Non-pigmented ciliary epithelial cell (primary cell): ENCODE results near the gene PSD4.

ENCODE experiments used
- DNase-seq: peaks from one replicate; pipeline ENCODE4 v3.0.0-alpha.2; 2010; ENCODE audit warnings: low read depth

Gene PSD4

DNA sequence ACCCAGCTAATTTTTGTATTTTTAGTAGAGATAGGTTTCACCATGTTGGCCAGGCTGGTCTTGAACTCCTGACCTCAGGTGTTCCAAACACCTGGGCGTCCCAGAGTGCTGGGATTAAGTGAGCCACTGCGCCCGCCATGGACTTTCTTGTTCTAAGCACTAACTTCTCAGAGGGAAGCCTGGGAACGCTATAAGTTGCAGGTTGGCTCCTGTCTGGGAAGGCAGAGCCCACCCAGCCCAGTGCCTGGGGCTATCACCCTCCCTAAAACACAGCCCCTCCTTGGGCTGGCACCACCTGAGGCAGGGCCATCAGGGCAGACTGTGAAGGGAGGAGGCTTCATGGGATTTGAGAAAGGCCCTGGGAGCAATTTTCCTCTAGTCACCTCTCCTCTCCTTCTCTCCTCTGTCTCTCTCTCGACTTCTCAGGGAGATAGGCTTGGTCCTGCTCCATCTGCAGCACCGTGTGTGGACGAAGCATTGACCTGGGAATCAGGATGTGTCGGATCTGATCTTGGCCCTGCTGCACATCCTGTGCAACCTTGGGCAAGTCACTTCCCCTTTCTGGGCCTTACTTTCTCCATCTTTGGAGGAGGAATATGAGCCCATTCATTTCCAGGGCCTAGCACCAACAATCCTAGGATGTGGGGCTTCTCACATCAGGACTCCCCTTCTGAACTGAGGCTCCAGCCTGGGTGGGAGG lies 10.9 kb downstream of the PSD4 start:
- DNase-seq: no peak

DNA sequence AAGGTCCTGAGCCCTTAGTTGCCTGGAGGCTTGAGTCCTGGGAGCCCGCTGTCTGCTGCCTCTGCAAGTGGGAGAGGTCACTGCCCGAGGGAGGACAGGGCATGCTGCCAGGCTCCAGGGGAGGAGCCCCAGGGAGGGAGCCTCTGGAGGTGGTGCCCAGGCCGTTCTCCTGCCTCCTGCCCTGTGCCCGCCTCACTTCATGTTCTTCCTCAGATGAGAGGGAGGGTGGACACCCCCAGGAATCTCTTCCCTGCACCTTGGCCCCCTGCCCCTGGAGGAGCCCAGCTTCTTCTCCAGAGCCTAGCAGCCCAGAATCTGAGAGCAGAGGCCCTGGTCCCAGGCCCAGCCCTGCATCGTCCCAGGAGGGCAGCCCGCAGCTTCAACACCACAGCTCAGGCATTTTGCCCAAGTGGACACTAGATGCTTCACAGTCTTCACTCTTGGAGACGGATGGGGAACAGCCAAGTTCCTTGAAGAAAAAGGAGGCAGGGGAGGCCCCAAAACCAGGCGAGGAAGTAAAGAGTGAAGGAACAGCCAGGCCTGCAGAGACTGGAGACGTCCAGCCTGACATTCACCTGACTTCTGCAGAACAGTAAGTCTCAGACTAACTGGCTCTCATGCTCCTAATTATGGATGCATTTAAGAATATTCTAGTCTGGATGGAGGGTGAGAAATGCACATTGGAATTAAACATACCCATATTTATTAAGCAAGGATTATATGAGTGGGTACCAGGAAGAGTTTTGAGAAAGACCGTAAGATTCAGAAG lies 12.1 kb downstream of the PSD4 start:
- no peak for DNase-seq

DNA sequence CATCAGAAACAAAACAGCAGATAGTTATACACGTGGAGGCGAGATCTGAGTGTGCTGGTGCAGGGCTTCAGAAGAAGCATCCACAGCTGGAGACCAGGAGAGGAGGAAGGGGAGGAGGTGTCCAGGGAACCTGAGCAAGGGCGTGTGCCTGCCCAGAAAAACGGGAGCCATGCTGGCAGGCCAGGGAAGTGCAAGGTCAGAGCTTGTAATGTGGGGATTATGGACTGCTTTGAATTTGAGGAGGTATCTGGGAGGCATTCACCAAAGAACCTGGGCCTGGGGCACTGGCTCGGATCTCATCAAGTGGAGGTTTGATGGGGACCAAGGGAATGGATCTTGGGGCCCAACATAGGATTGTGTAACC lies 12.6 kb downstream of the PSD4 start:
- no peak for DNase-seq

DNA sequence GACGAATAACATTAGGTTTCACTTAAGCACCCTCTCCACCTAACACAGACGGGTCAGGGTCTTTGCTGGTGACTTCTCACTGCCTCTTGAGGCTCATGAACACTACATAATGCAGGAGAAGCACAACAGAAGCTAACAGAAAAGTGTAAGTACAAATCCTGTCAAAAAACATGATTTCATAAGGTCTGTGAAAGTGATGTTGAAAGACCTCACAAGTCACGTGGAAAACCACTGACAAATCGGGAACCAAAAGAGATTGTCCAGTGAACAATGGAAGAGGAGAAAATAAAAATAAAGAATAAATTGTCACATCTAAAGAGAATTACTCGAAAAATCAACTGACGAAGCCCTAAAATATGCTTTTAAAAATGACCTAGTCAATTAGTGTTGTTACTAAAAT lies 14.0 kb downstream of the PSD4 start:
- DNase-seq: no peak

DNA sequence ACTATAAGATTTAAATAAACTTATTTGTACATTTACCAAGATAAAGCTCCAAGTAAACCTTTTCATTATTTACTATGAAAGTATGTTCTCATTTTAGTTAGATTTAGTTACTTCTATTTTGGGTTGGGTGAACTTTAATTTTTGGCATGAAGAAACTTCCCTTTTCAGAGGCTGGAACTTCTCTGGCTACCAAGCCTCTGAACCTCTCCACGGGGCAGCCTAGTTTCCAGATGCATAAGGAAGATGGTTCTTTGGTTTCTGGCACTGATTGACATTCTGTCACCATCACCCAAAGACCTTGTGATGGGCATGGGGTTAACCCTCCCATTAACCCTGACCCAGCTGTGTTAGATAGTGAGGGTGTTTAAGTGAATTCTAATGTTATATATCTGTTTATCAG lies 17.1 kb downstream of the PSD4 start:
- DNase-seq: no peak

DNA sequence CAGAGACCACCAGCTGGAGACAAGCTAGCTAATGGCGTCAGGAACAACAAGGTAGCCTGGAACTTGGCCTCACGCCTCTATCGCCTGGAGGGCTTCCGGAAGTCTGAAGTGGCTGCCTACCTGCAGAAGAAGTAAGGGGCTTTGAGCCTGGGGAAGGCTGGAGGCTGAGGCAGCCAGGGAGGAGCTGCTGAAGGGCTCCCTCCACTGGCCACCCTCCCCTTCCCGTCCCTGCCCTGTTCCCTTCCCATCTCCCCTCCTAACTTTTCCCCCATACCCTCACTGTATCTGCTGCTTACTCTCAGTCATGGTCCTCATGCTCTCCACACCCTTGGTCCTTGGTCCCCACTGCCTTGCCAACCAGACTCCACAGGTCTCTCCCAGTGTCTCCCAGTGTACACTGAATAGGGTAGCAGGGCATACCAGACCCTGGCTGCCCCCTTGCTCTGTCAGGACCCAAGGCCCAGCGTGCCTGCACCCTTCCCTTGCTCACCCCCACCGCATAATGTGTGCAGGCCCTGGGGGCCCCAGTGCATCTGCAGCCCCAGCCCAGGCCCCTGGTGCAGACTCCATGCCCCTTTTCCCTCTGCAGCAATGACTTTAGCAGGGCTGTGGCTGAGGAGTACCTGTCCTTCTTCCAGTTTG lies 18.8 kb downstream of the PSD4 start:
- no peak for DNase-seq

DNA sequence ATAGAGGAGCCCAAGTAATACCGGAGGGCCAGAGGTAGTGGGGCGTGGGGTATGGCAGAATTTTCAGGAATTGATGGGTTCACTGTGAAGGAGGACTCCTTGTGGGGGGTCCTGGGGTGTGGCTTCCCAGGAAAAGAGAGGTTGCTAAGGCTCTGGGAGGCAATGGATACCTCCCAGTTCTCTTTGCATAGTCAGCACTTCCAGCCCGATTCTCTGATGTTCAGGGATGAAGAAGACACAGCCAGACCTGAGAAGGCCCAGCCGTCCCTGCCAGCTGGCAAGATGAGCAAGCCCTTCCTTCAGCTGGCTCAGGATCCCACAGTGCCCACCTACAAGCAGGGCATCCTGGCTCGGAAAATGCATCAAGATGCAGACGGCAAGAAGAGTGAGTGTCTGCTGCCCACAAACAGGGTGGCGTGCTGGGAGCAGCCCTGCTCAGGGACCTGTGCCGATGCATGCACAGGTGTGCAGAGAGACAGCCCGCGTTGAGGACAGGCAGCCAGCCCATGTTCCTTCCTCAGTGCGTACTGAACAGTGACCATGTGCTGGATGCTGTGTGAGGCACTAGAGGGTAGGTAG lies 22.2 kb downstream of the PSD4 start:
- DNase-seq: no peak

DNA sequence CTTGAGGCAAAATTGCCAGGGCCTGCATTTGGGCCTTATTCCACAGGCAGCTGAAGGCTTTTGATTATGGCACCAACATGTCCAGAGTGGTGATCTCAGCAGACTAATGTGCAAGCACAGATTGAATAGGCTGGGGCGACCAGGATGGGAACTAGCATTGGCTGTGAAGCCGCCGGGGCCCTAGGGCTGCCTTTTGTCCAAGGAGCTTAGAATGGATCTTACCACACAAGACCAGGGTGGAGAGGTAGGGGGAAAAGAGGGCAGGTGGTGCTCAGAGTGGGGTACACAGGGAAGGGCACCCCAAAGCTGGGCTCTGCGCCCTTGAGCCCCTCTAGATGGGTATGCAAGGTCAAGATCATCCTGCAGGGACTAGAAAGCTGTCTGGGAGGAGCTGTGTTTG lies 23.1 kb downstream of the PSD4 start:
- DNase-seq: no peak

DNA sequence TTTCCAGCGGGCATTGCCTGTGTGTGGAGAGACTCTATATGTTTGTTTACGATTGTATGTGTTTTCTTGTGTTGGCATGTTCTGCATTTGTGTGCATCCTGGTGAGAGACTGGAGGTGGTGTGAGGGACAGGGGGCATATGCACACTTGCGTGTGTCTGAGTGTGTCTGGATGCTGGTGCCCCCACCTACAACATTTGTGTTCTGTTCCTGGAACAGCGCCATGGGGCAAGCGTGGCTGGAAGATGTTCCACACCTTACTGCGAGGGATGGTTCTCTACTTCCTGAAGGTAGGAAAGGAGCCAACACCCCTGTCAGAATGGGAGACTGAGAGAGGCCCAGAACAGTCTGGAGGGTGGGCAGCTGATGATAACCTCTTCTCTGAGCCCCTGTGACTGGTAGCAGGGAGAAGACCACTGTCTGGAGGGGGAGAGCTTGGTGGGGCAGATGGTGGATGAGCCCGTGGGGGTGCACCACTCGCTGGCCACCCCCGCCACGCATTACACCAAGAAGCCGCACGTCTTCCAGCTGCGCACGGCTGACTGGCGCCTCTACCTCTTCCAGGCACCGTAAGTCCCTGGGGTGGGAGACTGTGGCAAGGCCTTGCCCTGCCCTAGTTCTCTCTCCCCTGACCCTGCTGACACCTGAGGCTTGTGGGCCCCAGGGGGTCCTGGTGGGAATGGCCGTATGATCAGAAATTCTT lies 23.7 kb downstream of the PSD4 start:
- no peak for DNase-seq

DNA sequence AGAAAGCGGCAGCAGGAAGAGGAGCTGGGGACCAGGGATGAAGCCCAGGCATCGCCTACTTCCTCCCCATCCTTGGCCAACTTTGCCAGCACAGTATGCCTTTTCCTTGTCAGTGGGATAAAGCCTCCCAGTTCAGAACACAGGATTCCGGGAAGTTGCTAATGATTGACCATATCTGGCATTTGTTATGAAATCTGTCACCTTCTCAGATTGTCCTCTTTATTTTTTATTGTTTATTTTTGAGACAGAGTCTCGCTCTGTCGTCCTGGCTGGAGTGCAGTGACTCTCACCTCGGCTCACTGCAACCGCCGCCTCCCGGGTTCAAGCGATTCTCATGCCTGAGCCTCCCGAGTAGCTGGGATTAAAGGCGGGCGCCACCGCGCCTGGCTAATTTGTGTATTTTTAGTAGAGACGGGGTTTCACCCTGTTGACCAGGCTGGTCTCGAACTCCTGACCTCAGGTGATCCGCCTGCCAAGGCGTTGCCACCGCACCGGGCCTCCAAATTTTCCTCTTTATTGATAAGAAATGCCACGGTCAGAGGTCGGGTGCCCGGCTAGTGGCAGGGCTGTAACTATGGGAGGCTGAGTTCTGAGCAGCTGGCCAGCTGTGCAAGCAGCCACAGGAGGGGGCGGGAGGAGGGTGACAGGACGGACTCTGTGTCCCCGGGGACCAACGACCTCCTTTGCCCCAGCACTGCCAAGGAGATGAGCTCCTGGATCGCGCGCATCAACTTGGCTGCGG lies 24.4 kb downstream of the PSD4 start:
- DNase-seq: no peak

DNA sequence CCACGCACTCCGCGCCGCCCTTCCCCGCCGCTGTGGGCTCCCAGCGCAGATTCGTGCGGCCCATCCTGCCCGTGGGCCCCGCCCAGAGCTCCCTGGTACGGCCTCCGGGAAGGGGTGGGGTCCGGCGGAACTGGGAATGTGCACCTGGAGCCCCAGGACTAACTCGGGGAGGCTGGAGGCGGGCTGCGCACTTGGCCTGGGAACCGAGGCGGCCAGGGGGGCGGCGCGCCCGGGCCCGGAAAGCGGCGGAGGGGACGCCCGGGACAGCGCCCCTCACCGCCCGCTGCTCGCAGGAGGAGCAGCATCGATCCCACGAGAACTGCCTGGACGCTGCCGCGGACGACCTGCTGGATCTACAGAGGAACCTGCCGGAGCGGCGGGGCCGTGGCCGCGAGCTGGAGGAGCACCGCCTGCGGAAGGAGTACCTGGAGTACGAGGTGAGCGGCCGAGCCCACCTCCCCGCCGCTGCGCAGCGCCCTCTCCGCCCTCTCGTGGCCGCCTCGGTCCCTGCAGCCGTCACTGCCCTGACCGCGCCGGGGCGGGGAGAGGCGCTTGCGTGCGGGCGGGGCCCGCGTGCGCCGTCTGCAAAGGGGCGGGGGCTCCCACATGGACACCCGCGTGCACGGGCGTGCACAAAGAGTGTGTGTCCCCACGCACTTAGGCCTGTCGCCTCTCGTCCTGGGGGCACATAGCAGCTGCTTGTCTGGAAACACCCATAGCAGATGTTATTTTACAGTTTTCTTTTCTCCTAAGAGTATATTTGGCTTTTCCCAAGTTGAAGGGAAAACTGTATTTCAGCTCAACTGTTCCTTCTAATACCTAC lies 25.2 kb downstream of the PSD4 start:
- DNase-seq: no peak

DNA sequence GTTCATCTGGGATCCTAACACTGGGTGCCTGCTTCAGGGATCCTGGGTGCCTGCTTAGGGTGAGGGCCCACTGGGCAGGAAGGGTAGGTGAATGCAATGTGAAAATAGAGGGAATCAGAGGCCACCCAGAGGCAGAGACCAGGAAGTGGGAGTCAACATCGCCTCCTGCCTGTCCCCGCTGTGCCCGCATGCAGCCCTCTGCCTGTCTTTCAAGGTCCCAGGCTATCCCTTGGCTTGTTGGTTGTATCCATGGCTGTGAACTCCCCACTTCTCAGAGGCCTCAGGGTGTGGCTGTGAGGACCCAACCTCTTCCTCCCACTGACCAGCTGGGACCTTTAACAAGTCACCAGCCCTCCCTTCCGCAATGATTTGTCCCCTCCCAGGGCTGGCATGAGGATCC lies 26.5 kb downstream of the PSD4 start:
- no peak for DNase-seq

DNA sequence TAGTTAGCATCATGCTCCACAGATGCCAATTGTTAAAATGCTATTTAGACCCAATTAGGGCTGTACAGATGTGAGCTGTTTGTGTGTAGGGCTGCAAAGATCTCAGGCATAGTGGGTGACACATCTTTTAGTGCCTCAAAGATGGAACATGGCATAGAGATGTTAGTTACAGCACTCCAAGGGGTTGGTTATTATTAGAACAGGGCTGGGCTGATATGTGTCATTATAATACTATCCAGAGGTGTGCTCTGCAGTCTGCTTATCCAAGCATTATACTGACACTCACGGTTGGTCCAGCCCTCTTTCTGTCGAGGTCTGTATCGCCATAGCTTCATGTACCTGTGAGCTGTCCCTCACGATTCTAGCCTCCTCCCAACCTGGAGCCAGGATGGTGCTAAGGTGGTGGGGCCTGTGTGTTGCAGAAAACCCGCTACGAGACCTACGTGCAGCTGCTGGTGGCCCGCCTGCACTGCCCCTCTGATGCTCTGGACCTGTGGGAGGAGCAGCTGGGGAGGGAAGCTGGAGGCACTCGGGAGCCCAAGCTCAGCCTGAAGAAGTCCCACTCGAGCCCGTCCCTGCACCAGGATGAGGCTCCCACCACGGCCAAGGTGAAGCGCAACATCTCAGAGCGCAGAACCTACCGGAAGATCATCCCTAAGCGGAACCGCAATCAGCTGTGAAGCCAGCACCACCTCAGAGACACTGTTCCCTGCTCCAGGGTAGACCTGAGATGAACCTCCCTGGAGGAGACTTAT lies 27.1 kb downstream of the PSD4 start:
- no peak for DNase-seq

DNA sequence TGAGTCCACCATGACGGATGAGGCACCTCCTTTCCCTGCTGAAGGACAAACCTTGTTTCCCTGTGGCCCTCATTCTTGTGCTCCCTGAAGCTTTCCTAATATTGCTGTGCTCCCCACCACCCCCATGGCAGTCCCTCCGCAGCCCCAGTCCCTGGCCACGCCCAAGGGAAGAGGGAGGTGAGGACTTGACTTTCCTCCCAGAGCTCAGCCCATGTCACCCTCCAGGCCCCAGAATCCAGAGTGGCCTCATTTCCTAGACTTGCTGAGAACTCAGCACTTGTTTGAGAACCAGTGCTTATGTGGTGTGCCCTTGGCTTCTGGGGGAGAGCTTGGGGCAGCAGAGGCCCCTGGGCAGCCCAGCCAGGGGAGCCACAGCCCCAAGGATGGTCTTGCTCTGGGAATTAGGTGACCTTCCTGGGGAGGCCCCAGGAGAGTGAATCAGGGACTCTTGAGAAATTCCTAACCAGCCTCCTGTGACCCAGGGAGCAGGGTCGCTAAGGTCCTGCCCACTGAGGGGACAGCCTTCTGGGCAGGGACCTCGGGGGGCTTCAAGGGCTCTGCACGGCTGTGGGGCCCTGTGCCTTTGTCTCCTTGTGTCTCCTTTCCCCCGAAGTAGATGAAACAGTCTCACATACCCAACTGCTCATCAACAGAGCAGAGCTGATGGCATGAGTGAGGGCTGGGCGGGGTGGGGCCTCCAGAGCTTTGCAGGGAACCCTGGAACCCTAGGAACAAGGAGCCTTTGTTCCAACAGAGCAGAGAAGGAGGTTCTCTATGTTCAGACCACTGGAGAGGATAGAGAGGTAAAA lies 27.9 kb downstream of the PSD4 start:
- no peak for DNase-seq

DNA sequence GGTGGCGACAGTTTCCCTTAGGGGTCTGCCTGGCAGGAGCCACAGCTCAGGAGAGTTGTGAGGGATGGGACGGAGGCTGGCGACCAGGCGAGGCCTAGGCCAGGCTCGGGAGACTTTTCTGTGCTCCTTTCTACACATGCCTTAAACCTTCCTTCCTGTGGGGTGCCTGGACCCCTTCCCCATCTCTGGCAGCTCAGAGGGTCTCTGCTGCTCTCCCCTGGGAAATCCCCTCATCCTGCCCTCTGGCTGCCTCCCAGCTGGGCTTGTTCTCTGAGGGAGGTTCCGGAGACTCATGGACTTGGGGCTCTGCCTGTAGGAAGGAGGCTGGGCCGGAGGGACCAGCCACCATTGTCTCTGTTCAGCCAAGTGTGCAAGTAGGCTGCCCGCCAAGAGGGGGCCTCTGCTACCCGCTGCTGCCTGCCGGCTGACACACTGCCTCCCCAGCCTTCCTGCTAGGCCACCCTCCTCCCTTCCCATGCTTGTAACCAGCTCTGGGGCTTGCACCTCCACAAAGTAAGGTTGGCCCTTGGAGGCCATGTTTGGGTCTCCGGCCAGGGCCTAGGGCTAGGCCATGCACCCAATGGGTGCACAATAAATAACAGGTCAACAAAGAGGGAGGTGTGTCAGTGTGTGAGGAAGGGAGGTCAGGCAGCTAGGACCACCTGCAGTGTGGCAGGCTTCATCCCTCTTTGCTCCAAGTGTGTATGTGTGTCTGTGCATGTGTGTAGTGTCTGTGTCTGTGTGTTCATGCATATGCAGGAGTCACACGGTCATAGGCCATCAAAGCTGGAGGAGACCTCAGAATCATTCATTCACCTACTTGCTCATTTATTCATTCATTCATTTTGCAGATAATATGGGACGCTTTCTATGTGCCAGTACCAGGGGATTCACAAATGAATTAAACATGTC lies 28.8 kb downstream of the PSD4 start:
- DNase-seq: no peak

DNA sequence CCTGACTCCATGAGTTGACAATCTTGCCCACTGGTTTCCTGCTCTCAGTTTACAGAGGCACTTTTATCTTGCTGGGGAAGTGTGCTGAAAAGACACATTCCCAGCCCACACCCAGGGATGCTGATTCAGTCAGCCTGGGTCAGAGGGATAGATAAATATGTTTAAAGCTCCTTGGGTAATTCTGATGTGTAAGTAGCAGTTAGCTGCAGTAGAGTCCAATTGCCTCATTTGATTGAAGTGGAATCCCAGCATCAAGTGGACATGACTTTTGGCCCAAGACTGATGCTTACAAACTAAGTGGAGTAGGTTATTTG lies 29.4 kb downstream of the PSD4 start:
- DNase-seq: no peak

DNA sequence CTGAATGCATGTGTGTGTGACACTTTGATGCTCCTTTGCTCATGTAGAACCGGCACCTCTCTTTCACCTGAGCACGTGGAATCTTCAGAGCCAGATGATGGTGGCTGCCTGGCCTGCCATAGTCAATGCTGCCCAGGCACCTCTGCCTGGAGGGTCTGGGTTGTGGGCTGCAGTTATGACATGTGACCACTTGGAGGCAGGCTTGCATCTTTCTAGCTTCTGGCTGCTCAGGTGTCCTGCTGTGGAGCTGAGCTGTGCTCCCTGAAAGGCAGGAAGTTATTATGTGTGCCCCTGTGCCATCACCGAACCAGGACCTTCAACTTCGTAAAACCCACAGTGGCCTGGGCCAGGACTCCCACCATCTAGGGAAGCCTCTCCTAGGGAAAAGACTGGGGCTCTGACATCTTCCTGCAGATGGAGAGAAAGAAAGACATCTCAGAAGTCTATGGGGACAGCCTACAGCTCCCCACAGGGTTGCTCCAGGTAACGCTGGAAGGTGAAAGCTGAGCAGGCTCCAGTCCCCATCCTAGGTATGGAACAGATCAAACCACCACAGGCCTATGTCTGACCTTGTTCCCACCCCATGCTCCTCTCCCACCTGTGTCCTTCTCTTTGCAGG lies 30.2 kb downstream of the PSD4 start:
- no peak for DNase-seq

DNA sequence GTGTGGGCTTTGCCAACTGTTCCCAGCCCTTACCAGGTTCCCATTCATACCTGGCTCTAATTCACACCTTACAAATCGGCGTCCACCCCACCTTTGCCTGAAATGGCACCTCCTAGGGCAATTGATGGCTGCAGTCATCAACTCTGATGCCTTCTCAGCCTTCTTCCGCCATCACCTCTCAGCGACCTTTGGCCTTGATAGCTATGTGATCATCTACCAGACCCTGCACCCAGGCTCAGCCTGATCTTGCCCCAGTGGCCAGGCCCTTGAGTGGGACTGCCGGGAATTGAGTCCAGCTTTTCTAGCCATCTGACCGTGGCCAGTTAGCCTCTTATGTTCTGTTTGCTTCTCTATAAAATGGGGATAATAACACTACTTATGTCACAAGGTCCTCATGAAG lies 32.5 kb downstream of the PSD4 start:
- DNase-seq: no peak
